GM12801 (cell line): Measurements from ENCODE around the gene RAD54L.

Source experiments
- CTCF ChIP-seq: IDR thresholded peaks from one replicate; pipeline ENCODE4 v1.5.1; 2011; ENCODE audit warnings: control low read depth; ENCODE audit not compliant: insufficient read length; ENCODE audit errors: extremely low read depth

Gene RAD54L

GRCh38 chr1:46285730-46286477 lies 38.3 kb downstream of the RAD54L start:
- no peak for TF ChIP-seq CTCF

- TF ChIP-seq CTCF = no peak
Measured at GRCh38 chr1:46288485-46289133, 41.0 kb downstream of the RAD54L start.

GRCh38 chr1:46289134-46289494 lies 41.6 kb downstream of the RAD54L start:
- no peak for TF ChIP-seq CTCF

GRCh38 chr1:46289976-46290375 lies 42.4 kb downstream of the RAD54L start:
- TF ChIP-seq CTCF = no peak

GRCh38 chr1:46295306-46295705 lies 47.7 kb downstream of the RAD54L start:
- no peak for TF ChIP-seq CTCF

GRCh38 chr1:46298387-46298786 lies 50.8 kb downstream of the RAD54L start:
- TF ChIP-seq CTCF = no peak

- TF ChIP-seq CTCF = no peak
Measured at GRCh38 chr1:46300673-46301405, 53.3 kb downstream of the RAD54L start.
